ENCODE data around the gene C19orf44.
A peak's percentile ranks its signal among the peaks of the same experiment; 100 is the strongest.
"Not testable (repeated sequence)": the region's sequence is repeated elsewhere in the genome, so short reads cannot be mapped to it uniquely, and the experiment has no call there.

C19orf44 gene

DNA sequence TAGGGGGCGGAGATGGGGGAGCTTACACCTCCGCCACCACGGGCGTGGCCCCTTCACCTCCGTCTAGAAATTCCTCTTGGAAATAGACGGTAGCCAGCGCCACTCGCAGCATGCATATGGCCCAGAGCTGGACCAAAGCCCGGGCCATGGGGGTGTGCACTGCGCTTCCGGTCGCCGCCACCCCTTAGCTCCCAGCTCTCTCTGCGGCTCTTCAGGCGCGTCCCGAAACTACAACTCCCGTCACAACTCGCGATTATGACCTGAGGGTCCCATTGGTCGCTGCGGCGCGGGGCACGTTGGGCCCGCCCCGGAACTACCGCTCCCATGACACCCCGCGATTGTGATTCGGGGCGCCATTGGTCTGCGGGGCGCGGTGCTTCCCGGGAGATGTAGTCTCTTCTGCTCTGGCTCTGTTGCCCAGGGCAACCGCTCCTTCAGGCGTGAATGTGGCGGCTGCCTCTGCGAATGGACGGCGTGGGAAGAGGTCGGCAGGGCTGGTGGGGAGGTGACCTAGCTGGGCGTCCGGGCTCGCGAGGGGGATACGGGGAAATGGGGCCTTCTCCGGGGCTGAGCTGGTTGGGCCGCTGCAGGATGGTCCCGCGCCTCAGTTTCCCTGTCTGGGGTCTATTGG lies at the start of gene C19orf44, which contains the start of gene CALR3:
C19orf44 (plus strand) TSS at position 413 of the 631 bp plus-strand sequence. CDS start 4,399 bp downstream, outside the sequence.
CALR3 (minus strand) TSS at position 186 of the 631 bp plus-strand sequence; CDS start at position 148, 38 bp downstream.
- DNase-seq: peak; percentile 96

GRCh38 chr19:16446724-16447368 lies 49.3 kb upstream of the C19orf44 start:
- peak; percentile 31 for DNase-seq

DNA sequence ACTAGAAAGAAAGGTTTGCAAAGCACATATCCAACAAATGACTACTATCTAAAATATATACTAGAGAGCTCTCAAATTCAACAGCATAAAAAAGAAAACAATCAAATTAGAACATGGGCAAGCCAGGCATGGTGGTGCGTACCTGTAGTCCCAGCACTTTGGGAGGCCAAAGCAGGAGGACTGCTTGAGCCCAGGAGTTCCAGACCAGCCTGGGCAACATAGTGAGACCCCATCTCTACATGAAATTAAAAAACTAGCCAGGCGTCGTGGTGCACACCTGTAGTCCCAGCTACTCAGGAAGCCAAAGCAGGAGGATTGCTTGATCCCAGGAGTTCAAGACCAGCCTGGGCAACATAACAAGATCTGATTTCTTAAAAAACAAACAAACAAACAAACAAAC lies 47.3 kb upstream of the C19orf44 start:
- not testable (repeated sequence) for DNase-seq

GRCh38 chr19:16449330-16449961 lies 46.7 kb upstream of the C19orf44 start:
- no peak for DNase-seq

GRCh38 chr19:16452325-16452724 lies 43.9 kb upstream of the C19orf44 start:
- DNase-seq: no peak

- no peak for DNase-seq
Observed at GRCh38 chr19:16454351-16454918, 41.8 kb upstream of the C19orf44 start.

DNA sequence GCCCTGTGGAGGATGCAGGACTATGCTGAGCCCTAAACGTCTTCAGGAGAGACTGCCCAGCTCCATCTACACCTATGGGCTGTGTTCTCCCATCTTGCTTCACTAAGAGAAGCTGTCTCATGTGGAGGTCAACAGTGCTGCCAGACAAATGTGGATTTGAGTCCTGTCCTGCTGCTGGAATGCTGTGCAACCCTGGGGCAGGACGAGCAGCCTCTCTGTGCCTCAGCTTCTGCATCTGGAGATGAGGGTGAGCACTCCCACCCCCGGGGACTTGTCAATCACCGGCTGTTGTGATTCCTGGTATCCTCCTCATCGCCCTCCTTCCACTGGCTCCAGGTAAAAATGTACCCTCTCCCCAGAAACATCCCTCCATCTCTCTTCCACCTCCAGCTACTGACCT lies 40.7 kb upstream of the C19orf44 start:
- DNase-seq: no peak

- no peak for DNase-seq
Observed at GRCh38 chr19:16456652-16457194, 39.5 kb upstream of the C19orf44 start.

DNA sequence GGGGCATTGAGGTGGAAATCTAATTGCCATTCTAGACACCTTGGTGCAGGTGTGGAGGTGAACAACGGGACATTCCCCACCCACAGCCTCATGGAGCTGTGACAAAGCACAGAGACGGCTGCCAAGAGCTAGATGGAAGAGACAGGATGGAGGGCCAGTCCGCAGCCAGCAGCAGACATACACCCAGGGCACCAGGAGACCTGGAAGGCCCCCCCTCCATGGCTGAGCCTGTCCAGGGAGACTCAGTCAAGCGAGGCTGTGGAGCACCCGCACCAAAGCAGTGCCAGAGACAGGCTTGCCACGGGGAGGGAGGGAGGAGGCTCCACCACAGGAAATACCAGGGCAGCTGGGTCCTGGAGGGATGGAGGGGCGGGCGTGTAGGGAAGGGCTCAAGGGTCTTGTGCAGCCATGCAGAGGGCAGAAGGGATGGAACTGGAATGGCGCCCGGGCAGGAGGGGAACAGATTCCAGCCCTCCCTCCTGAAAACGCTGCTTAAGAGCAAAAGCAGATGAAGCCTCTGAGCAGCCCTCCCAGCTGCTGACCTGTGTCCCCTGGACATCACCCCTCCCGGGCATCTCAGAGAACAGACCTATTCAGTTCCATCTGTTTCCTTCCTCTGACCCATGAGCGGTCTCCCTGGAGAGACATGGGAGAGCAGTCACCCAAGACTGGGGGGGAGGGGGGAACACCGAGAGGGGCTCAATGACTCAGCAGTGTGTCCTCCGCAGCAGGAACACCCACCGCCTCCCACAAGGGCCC lies 38.8 kb upstream of the C19orf44 start:
- DNase-seq: no peak

GRCh38 chr19:16457954-16458331 lies 38.3 kb upstream of the C19orf44 start:
- no peak for DNase-seq

GRCh38 chr19:16458391-16459341 lies 37.5 kb upstream of the C19orf44 start:
- no peak for DNase-seq

DNA sequence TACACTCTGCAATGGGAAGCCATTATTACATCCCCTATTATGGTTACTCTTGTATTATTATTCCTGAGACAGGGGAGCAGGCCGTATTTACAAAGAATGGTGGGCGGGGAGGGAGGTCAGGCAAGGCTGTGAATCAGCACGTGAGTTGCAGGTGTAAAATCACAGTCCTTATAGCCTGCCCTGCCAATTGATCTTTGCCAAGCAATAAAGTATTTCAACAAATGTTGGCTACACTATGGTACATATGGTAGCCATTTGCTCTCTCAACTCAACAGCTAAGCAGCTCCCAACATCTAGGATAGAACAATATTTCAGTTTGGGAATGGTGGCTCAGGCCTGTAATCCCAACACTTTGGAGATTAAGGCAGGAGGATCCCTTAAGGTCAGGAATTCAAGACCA lies 36.5 kb upstream of the C19orf44 start:
- no peak for DNase-seq

DNA sequence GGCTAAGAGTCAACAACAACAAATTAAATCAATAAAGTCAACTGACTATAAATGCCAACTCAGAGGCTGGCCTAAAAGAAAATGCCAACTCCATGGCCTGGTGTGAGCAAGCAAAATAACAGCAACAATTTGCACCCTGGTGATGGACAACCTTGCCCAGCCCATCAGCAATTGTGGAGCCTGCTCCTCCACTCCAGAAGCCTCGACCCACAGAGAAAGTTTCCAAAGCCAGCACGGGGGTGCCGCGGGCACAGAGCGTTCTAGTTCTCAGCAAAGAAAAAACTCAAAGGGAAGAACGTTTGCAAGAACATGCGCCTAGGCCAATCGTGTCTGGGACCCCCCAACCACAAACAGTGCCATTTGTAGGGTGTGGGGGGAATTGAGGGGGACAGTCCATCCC lies 35.7 kb upstream of the C19orf44 start:
- no peak for DNase-seq

DNA sequence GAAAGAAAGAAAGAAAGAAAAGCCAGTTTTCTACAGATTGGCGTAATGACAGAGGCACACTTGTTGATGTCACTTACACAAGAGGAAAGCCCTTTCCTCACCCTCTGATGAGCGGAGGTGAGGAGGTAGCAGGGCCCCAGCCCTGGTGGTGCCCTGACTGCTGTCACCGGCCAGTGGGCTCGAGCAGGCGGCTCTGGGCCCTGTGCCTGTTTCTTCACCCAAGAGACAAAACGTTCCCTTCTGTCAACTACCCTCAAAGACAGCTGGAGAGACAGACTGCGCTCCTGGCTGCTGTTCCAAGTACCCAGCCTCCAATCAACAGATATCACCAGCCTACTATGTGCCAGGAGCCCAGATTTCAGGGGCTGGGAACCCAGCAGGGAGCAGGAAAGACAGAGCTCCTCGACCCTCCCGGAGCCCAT lies 34.6 kb upstream of the C19orf44 start:
- DNase-seq: no peak

DNA sequence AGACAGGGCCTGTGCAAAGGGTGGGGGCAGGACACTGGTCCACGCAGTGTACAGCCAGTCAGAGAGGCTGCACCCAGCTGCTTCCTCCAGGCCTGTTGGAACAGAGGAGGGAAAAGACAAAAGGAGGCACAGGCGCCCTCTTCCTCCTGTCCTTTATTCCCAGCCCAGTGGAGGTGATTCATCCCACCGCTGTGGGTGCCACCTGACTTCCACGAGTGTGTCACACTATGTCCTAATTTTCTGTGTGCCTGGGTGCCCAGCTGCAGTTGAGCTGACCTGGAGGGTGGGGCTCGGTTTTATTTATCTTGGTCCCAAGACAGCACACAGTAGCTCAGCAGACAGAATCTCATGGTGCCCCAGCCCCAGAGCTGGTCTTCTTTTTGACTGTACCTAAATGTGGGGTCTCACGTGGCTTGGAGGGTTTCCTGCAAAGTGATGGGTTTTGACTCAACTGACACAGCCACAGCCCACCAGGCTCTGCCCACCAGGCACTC lies 33.4 kb upstream of the C19orf44 start:
- DNase-seq: no peak

GRCh38 chr19:16463341-16463990 lies 32.7 kb upstream of the C19orf44 start:
- DNase-seq: no peak

DNA sequence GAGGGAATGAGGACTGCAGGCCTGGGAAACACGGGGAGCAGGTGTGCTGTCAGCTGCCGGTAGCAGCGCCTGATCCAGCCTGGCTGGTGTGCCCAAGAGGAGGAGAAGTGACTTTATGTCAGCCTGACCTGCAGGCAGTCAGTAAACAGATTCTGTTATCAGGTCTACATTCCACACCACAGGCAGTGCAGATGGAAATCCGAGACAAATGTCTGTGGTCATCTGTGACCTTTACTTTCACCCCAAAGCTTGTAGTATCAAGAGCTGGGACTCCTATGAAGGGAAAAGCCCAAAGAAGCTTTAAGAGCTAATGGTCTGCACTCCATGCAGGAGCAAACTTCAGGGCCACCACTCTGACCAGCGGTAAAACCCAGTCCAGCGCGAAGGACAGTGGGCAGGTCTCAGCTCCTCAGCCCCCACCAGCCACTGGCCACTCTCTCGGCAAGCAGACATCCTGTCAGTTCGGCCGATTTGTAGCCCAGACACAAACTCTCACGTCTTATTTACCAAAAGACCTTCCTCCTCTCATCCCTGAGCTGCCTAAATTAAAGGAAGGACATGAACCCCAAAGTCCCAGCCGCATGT lies 32.1 kb upstream of the C19orf44 start:
- no peak for DNase-seq

- no peak for DNase-seq
Observed at GRCh38 chr19:16465239-16465638, 31.0 kb upstream of the C19orf44 start.

- not testable (repeated sequence) for DNase-seq
Observed at GRCh38 chr19:16466802-16467427, 29.3 kb upstream of the C19orf44 start.

DNA sequence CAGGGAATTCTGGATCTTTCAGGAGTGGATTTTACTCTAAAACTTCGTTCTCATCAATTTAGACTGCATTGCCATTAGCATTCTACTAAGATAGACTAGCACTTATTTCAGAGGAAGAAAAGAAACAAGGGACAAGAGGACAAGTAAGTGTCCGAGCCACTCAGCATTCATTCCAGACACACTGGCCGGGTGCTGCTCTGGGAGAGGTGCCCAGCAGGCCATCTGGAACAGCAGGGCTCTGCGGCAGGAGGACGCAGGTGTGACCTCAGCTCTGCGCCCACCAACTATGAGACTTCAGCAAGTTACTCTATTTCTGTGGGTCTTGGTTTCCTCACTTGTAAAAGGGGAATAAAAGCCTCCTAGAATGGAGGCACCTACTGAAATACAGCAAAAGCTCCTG lies 28.6 kb upstream of the C19orf44 start:
- DNase-seq: no peak

Data from GDM1 (cell line).